HG02981 (cell line): ENCODE data around the gene PC.

Experiments used
- ATAC-seq: cut with Tn5 transposase; IDR thresholded peaks from one replicate; pipeline ENCODE4 v1.9.1; 2021; ENCODE audit warnings: mild to moderate bottlenecking, moderate library complexity; ENCODE audit not compliant: unreplicated experiment

The PC gene

GRCh38 chr11:66915046-66915832 is 42.9 kb downstream of the PC start:
- no peak for ATAC-seq

GRCh38 chr11:66914505-66914904 is 43.7 kb downstream of the PC start:
- ATAC-seq: no peak

GRCh38 chr11:66912911-66913310 is 45.3 kb downstream of the PC start:
- no peak for ATAC-seq

GRCh38 chr11:66912361-66912760 is 45.8 kb downstream of the PC start:
- no peak for ATAC-seq

- no peak for ATAC-seq
These were observed 47.5 kb downstream of the PC start for GRCh38 chr11:66910669-66911068.

GRCh38 chr11:66910016-66910415 is 48.2 kb downstream of the PC start:
- ATAC-seq: no peak

GRCh38 chr11:66909181-66909580 is 49.0 kb downstream of the PC start:
- ATAC-seq: no peak

GRCh38 chr11:66907751-66908630 is 50.2 kb downstream of the PC start:
- ATAC-seq: no peak

GRCh38 chr11:66906061-66906733 is 52.0 kb downstream of the PC start:
- ATAC-seq: no peak

GRCh38 chr11:66905631-66906030 is 52.6 kb downstream of the PC start:
- no peak for ATAC-seq

- no peak for ATAC-seq
These were observed 53.1 kb downstream of the PC start for GRCh38 chr11:66904981-66905521.

GRCh38 chr11:66904561-66904960 is 53.6 kb downstream of the PC start:
- no peak for ATAC-seq

GRCh38 chr11:66904055-66904454 is 54.1 kb downstream of the PC start:
- no peak for ATAC-seq

GRCh38 chr11:66902486-66903177 is 55.6 kb downstream of the PC start:
- no peak for ATAC-seq

GRCh38 chr11:66901964-66902390 is 56.2 kb downstream of the PC start:
- ATAC-seq: no peak

- ATAC-seq: no peak
These were observed 64.0 kb downstream of the PC start for GRCh38 chr11:66894141-66894540.

GRCh38 chr11:66892911-66893310 is 65.3 kb downstream of the PC start:
- no peak for ATAC-seq

GRCh38 chr11:66891851-66892660 is 66.1 kb downstream of the PC start:
- ATAC-seq: peak; percentile 88

- no peak for ATAC-seq
These were observed 68.2 kb downstream of the PC start for GRCh38 chr11:66889960-66890359.

- ATAC-seq: no peak
These were observed 69.9 kb downstream of the PC start for GRCh38 chr11:66888282-66888681.
